Superior temporal gyrus (tissue), 1 donor: Measurements from ENCODE around the gene LILRA6.
"Not testable (repeated sequence)": the region's sequence is repeated elsewhere in the genome, so short reads cannot be mapped to it uniquely, and the experiment has no call there.

Source experiments
- DNase-seq: peaks from one replicate; pipeline ENCODE4 v3.0.0-alpha.2; 2016; ENCODE audit errors: extremely low spot score

Gene LILRA6

GRCh38 chr19:54266133-54266532 lies 23.5 kb upstream of the LILRA6 start:
- peak; percentile 68 for DNase-seq

GRCh38 chr19:54262470-54262869 lies 19.9 kb upstream of the LILRA6 start:
- no peak for DNase-seq

DNA sequence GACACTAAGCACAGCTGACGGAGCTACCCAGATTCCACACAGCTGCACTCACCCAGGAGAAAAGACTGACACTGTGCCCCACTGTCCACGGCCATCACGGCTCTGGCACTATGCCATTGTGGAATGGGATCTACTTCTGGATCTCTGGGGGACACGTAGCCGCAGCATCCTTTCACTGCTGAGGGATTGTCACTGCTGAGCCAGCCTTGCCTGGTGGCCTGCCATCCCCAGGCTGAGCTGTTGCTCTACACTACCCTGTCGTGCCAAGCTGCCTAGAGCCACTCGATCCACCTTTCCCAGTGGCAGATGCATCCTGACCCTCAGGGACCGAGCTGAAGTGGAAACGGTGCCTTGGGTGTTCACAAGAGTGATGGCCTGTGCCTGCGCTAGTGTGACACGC lies 19.5 kb upstream of the LILRA6 start:
- no peak for DNase-seq

DNA sequence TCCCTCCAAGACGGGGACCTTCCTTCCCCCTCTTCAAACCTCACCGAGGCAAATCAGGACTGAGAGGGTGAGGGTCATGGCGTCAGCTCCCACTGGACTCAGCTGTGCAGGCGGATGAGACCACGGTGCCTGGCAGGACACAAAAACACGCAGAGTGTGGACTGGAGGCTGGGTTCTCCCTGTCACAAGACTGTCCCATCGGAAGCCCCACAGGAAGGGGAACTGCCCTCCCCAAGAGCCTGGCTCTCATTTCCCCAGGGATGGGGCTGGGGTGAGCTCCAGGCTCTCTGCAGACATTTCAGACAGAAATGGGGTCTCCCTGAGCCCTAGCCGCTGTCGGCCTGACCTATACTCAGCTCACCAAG lies 14.5 kb upstream of the LILRA6 start, which contains the start of gene LILRB5:
LILRB5 (minus strand) TSS at position 158 of the 365 bp plus-strand sequence; CDS start at position 78, 80 bp downstream.
- DNase-seq = no peak

GRCh38 chr19:54256250-54257115 lies 13.9 kb upstream of the LILRA6 start:
- no peak for DNase-seq

GRCh38 chr19:54255105-54255775 lies 12.7 kb upstream of the LILRA6 start:
- no peak for DNase-seq

- DNase-seq = no peak
Measured at GRCh38 chr19:54254195-54254906, 11.8 kb upstream of the LILRA6 start.

DNA sequence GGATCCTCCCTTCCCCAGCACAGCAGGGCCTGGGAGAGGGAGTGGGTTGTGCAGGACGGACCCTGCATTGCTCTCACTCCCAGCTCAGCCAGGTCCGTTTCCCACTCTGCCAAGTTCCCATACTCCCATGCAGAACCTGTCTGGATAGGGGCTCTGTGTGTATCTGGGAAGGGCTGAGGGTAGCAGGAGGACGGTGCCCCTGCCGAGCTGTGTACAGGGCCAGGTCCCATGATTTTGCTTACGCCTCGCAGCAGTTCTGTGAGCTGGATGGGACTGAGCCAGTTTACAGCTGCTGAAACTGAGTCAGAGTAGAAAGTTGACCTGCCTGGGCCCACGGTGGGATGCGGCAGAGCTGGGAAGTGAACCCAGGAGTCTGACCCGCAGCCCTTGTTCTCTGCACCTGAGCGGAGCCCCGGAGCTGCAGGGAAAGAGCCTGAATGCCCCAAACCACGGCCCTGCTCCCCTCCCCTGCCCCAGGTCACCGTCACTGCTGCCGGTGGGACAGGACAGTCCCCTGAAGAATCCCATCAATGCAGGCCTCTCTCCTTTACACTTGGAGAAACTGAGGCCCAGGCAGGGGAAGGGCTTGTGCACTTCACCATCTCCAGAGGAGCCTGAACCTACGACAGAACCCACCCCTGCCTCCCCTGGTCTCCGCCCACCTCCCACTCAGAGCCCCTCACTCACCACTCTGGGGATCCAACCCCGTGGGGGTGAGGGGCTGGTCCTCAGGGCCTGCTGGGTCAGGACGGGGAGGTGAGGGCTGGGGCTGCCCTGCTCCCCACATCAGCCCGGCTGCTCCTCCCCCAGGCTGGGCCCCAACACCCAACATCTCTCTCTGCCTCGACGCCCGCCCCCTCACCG lies 11.0 kb upstream of the LILRA6 start:
- DNase-seq = no peak

DNA sequence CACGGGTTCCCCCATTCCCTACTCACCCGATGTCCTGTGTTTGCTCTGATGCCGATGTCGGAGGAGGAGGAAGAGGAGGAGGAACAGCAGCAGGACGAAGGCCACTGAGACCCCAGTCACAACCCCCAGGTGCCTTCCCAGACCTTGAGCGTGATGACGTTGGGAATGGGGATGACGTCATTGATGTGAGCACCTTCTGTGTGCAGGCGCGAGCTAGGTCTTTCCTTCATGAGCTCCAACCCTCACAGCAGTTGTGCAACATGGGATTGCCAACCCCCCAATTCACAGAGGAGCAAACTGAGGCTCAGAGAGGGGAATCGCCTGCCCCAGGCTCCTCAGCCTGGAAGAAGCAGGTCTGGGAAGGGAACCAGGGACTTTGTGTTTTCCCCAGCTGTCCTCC lies 10.3 kb upstream of the LILRA6 start:
- DNase-seq = no peak

DNA sequence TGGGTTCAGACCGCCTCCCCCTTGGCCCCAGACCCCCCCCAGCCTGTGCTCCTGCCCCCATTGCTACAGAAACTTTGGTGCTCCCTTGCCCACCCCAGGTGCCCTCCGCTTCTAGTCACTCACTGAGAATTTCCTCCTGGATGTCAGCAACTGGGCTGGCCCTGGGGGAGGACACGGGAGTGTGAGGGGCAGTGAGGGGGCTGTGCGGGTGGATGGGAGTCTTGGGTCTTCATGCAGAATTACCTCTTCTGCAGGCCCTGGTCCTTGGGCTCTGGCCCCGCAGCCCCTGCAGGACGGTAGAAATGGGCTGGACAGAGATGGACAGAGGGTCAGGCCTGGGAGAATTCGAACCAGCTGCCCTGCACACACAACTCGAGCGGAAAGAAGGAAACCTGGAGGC lies 9.7 kb upstream of the LILRA6 start:
- no peak for DNase-seq

GRCh38 chr19:54248016-54248601 lies 5.5 kb upstream of the LILRA6 start:
- DNase-seq = peak; percentile 18

DNA sequence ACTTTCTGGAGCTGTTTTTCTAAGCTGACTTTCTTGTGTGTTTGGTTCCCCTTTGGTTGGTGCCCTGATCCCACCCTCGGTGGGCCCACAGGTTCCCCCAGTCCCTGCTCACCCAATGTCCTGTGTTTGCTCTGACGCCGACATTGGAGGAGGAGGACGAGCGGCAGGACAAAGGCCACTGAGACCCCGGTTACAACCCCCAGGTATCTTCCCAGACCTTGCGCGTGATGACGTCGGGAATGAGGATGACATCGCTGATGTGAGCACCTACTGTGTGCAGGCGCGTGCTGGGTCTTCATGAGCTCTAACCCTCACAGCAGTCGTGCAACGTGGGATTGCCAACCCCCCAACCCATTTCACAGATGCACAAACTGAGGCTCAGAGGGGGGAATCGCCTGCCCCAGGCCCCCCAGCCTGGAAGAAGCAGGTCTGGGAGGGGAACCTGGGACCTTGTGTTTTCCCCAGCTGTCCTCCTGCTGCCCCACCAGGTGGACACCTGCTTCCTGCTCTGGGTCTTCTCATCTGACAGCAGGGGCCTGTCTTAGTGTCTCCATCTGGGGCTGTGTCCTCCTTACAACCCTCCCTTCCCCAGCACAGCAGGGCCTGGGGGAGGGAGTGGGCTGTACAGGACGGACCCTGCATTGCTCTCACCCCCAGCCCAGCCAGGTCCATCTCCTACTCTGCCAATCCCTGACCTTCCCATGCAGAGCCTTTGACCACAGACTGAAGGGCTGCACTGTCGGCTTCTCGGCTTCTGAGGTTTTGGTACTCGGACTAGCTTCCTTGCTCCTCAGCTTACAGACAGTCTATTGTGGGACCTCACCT lies 4.7 kb upstream of the LILRA6 start:
- no peak for DNase-seq

- no peak for DNase-seq
Measured at GRCh38 chr19:54245936-54246335, 3.3 kb upstream of the LILRA6 start.

DNA sequence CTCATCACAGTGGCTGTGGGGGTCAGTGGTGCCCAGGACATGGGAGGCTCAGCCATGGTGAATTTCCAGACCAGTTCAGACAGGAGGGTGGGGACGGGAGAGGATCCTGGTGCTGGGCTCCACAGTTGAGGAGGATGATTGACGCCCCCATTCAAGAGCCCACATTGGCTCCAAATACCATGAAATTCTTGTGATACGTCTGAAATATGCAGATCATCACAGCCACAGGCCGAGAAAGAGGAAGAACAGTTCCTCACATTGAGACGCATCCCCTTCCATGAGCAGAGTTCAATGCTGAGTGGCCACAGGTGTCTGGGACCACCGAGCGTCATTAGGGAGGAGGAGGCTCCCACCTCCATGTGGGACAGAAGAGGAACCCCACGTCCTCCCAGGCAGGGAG lies 1.2 kb upstream of the LILRA6 start:
- DNase-seq = not testable (repeated sequence)

- not testable (repeated sequence) for DNase-seq
Measured at GRCh38 chr19:54242234-54242633, 356 bp downstream of the LILRA6 start.

DNA sequence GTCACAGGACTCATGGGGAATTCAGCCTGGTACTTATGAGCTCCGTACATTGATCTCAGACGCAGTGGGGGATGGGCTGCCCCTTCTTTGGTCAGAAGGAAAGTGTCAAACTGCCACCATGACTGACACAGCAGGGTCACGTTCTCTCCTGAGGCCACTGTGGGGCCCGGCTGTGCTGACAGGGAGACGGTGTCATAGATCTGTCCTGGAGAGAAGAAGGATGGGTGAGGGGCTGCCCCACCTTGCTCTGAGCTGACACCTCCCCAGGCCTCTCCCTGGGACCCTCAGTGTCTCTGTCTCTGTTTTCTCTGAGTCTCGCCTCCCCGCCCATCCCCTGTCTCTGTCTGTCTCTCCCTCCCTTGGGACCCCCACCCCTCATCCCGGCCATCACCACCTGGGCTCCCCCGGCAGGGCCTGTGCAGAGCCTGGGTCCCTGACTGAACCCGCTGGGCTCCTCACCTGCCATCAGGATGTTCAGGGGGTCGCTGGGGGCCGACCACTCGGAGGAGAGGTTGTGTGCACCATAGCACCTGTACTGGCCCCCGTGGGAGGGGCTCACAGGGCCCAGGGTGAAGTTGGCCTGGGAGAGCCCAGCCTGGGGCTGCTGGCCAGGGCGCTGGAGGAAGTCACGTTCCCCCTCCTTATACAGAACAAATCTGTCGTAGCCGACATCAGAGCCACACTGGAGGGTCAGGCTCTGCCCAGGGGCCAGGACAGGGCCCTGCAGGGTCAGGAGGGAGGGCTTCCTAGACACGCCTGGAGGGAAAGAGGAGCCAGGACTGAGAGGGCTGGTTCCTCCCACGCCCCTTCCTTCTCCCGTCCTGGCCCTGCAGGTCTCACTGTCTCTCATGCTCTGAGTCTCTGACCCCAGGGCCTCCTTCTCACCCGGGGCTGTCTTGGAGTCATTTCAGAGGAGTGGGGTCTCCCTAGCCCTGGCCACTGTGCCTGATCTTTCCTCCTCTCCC lies 1.9 kb downstream of the LILRA6 start:
- DNase-seq = not testable (repeated sequence)

GRCh38 chr19:54239491-54240371 lies 2.9 kb downstream of the LILRA6 start:
- not testable (repeated sequence) for DNase-seq

- DNase-seq = no peak
Measured at GRCh38 chr19:54233941-54234340, 8.6 kb downstream of the LILRA6 start.
